Stimulated activated CD8-positive, alpha-beta memory T cell treated with anti-CD3 and anti-CD28 coated beads, Interleukin-7, amount 100 ng/mL, for 48 hours (primary cell): ENCODE measurements around the gene PHEX.
"Not testable (repeated sequence)": the region's sequence is repeated elsewhere in the genome, so short reads cannot be mapped to it uniquely, and the experiment has no call there.

Experiments used
- DNase-seq, 2 donors: peaks; one replicate each; pipeline ENCODE4 v3.0.0-alpha.2; 2020; ENCODE audit warnings: low read depth in 1 of 2; ENCODE audit errors: extremely low read depth in 1 of 2

PHEX gene

DNA sequence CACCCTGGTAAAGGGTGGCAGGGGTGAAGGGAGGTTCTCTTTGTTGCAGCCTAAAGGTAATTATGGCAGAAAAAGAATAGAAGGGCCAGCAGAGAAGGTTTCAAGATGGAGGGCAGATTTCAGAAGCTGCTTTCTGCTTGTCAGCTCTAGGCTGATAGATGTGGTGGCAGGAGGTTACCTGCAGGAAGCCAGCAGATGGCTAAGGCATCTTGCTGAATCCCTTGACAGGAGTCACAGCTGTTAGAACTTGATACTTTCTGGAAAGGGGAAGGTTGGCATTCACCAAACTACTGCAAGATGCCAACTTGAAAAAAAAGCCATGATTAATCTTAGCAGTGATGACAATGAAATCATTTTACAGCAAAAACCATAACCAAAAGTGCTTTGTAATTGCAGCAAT, 171.1 kb downstream of the PHEX start:
- DNase-seq, result no peak

DNA sequence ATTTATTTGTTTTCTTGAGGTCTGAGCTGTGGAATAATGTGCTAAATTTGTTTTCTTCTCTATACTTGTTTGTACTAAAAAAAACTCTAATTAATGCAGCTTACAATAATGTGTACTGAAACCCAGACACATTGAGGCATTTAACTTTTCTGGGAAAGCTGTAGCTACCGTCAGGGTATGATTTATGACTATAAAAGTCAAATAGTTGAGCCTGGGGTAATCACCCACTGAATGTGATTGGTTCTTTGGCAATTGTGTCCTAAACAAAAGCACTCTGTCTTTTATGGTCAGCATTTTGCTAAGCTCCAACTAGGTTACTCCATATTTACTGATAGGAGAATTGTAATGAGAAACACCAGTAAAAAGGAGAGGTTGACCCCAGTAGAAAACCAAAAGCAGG, 174.7 kb downstream of the PHEX start:
- no peak for DNase-seq

DNA sequence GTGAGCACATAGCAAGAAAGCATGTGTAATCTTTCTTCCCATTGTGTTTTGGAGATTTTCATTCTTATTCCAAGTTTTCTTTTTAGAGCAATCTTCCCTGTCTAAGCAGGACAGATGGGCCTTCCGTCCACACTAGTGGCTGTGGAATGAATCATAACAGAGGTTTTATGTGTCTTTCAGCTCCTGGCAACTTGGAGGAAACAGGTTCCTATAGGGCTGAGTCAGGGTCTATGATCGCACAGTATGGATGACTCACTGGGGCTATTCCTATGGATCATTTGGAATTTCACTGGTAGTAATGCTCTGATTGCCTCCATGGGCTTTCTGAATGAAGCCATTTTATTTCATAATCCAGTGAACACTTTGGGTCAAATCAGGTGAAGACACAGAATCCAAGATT, 188.8 kb downstream of the PHEX start:
- DNase-seq, result no peak

DNA sequence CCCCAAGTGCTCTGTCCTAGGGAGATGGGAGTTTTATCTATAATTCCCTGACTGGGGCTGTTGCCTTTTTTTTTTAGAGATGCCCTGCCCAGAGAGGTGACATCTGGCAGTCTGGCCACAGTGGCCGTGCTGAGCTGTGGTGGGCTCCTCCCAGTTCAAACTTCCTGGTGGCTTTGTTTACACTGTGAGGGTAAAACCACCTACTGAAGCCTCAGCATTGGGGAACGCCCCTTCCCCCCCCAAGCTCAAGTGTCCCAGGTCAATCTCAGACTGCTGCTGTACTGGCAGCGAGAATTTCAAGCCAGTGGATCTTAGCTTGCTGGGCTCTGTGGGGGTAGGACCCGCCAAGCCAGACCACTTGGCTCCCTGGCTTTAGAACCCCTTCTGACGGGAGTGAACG, 202.3 kb downstream of the PHEX start:
- DNase-seq, result no peak

DNA sequence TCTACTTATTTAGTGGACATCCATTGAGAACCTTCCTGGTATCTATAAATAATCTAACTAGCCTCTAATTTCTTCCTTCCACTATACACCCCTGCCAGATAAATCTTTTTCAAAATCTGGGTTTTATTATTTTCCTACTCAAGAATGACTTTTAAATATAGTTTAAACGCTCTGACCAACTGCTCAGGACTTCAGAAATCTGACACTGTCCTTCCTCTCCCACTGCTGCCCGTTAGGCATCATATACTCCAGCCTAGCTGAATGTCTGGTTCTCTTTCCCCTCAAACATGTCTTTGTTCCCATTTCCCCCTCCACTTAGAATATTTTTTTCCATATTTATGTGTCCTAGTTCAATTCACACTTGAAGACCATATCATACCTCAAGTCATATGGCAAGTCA, 205.4 kb downstream of the PHEX start:
- DNase-seq, result no peak

DNA sequence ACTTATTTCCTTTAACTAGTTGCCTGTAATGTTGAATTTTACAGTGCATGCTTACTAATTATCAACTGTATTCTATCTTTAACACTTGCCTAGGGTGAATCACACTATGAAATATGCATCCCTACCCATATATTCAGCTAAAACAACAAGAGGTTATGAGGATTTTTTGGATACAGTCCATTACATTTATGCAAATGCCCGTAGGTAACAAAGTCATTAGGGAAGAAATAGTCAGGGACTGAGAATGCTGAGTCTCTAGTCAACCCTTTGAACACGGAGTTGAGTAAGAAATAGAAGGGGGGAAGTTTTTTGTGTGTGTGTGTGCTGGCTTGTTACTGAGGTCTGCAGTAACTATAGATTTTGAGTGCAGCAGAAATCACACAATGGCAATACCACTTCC, 214.5 kb downstream of the PHEX start:
- no peak for DNase-seq

DNA sequence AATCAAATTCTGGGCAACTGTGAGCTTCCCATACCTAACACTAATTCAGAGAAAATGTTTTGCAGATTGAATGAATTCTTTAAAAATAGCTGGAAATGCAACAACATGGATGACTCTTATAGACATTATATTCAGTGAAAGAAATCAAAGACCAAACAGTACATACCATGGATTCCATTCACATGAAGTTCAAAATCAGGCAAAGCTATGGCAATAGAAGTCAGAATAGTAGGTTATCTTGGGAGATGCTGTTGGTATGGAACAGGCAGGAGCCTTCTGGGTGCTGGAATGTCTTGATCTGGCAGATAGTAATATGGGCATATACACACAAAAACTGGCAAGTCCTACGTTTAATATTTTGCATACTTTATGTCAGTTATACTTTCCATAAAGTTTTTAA, 215.0 kb downstream of the PHEX start:
- DNase-seq, result no peak

DNA sequence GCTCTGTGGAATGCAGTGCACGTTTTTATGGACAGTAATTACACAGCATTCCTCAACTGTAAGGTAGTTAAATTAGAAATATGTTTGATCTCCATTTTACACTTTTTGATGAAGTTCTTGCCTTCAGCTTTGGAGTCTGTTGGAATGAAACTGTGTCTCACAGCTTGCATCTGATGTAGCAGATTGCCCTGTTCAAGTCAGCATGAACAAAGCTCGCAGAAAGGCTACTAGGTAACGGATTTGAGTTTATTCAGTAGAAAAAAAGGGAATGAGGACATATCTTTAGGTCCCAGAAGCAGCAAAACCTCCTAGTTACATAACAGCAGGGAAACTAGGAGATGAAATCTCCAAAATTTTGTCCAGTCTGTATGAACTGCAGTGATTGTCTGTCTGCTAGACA, 216.3 kb downstream of the PHEX start:
- DNase-seq, result no peak

DNA sequence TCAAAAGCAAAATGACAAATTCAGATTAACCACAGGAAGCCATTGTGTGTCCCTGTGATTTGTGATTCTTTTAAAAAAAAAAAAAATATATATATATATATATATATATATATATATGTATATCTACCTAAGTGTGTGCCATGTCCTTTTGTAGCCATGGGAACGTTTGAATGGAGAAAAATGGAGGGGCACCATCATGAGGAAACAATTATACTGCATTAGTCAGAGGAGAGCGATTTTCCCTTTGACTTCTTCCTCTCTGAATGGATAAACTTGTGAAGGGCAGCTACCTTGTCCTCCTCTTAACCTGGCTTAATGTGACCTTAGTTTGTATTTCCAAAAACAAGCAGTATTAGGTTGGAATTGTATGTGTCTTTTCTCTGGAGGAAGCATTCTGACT, 217.2 kb downstream of the PHEX start:
- DNase-seq, result no peak

DNA sequence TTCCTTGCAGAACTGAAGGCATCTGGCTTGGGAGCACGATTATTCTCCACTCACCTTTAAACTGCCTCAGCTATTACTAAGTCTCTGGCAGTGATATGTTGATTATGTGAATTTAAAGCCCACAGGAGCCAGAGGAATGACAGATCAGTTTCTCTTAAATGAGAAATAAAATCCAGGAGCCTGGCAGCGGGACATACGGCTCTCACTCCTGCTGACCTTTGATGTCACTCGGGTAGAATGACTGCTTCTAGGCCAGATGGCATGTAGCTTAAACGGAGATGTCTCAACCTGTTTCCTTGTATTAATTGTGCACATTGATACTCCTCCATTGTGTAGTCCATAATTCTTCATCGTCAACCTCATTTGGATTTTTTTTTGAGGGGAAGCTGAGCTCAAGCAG, 236.6 kb downstream of the PHEX start:
- DNase-seq, result no peak

DNA sequence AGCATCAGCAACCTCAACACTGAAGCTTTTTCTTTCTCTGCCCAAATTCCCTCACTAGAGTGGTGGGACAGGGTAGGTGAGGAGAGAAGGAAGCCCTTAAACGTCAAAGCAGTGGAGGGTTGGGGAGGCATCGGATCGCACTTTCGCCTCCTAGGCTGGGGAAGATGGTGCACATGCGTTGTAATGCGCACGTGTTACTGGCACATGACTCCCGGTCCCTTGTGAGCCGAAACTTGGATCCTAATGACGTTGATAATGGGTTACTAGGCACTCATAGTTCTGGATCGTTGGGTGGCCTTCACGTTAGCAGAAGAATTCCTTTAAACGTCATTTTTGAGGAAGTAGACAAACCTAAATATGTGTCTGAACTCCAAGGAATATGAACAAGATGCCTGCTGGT, 240.5 kb downstream of the PHEX start, which contains the start of gene CBLL2:
Gene CBLL2 (plus strand): TSS at position 301 of the 400 bp plus-strand sequence. CDS start 79 bp downstream, at position 380.
- DNase-seq, result no peak

DNA sequence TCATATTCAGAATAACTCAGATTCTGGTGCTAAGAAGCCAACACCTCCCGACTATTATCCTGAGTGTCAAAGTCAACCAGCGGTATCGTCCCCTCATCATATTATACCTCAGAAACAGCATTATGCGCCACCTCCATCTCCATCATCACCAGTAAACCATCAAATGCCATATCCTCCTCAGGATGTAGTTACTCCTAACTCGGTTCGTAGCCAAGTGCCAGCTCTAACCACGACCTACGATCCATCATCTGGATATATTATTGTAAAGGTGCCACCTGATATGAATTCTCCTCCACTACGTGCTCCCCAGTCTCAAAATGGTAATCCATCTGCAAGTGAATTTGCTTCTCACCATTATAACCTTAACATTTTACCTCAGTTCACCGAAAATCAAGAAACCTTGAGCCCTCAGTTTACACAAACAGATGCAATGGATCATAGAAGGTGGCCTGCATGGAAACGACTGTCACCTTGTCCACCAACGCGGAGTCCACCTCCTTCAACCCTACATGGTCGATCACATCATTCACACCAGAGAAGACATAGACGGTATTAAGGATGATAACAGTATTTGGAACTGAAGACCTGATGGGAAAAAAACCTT, 241.7 kb downstream of the PHEX start:
- DNase-seq, result no peak

DNA sequence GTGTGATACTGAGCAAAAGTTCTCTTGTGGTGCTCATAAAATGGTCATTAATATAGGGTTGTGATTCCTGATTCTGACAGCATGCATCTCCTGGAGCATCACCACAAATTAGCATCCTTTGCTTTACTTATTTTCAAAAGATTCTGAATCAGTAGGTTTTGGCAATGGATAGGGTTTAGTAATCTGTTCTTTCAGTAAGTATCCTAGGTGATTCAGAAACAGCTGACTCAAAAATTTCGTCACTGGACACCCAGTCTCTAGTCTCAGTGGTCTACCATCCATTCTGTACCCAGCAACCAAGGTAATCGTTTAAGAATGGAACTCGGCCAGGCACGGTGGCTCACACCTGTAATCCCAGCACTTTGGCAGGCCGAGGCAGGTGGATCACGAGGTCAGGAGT, 244.7 kb downstream of the PHEX start:
- no peak for DNase-seq

DNA sequence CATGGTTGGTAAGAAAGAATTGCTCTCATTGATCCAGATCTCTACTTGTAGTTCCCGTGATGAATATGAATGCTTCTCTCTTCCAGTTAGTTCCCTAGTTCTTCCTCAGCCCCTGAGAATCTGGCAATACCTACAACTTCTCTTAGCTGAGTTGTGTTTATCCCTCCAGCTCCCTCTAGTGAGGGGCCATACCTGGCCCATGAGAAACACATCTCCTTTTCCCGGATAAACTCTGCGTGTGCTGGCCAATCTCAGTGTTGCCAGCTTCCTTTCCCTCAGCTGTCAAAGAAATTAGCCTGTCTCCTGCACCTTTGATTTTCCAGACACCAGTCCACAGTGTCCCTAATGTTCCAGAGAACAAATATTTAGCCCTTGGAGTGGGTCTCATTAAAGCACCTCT, 246.2 kb downstream of the PHEX start:
- DNase-seq, result no peak

DNA sequence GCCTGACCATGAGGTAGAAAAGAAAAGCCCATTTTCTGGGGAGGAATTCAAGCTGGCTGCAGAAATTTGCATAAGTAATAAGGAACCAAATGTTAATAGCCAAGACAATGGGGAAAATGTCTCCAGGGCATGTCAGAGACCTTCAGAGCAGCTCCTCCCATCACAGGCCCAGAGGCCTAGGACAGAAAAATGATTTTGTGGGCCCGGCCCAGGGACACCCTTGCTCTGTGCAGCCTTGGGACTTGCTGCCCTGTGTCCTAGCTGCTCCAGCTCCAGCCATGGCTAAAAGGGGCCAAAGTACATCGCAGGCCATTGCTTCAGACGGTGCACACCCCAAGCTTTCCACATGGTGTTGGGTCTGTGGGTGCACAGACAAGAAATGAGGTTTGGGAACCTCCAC, 257.1 kb downstream of the PHEX start:
- DNase-seq, result not testable (repeated sequence)

DNA sequence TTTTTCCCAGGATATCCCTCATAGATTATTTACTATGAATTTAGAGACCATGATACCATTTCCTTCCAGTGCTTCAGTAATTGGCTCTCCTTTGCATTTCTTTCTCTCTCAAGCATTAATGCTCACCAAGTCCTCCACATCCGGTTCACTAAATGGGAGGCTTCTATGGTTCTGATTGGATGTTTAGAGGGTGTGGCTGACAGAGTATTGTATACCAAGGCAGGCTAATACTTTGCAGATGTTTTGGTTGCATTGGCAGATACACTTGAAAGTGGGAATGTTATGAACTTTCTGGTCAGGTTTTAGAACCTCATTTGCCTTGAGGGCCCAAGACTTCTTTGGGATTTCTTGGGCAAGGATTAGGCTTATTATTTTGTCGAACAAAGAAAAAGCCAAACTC, 264.7 kb downstream of the PHEX start:
- no peak for DNase-seq

DNA sequence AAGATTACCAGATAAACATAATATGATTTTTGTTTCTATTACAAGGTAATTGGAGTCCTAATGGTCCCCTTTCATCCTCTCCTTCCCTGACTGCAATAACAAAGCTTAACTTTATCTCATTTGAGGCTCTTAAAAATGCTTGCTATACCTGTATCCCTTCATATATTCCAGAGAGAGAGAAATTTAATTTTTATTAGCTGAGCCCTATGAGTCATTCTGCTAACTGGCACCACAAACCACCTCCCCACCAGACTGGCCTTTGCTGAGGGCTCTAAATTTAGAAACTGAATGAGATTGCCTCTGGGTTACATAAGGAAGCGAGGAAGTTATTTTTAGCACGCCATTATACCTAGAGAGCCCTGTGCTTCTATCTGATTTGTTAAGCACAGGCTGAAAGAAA, 268.0 kb downstream of the PHEX start:
- no peak for DNase-seq
